Caco-2 (cell line): ENCODE measurements around the gene CCDC116. TPM values are rescaled to one million over a fixed set of nuclear protein-coding genes. Genes with fewer than 3 reads are reported as not detected.
"Not testable (repeated sequence)": the region's sequence is repeated elsewhere in the genome, so short reads cannot be mapped to it uniquely, and the experiment has no call there.

ENCODE experiments used
- BruUV-seq: library from RNA; stranded (reverse); fragments of 400-500 nt; replicated peaks from 2 replicates; lab custom pipeline; 2021; lab: Mats Ljungman, UMichigan
- CTCF ChIA-PET: fragments of 300-600 bp; sonication (Branson Sonifier 250); formaldehyde crosslinking; loops from one replicate; lab custom pipeline; 2022; ENCODE audit warnings: antibody characterized with exemption; lab: Charles Lee
- POLR2A ChIA-PET: fragments of 300-600 bp; sonication (Branson Sonifier 250); formaldehyde crosslinking; loops from one replicate; lab custom pipeline; 2022; ENCODE audit warnings: antibody characterized with exemption; lab: Charles Lee
- DNase-seq, 2 experiments: peaks; one replicate each; pipeline versions ENCODE4 v3.0.0 to v3.0.0-alpha.2; 2020 to 2022
- H3K27me3 ChIP-seq: replicated peaks from 2 replicates; pipeline ENCODE4 v1.6.0; 2011; ENCODE audit warnings: low read length; ENCODE audit not compliant: control insufficient read depth, insufficient read depth
- H3K36me3 ChIP-seq: 2 replicates; pipeline ENCODE4 v1.5.1; 2011; ENCODE audit warnings: low read length; ENCODE audit not compliant: control insufficient read depth, insufficient read depth
- H3K4me1 ChIP-seq: fragments of 250-450 bp; sonication (Bioruptor Pico); 2 replicates; pipeline ENCODE4 v1.5.1; 2020; ENCODE audit warnings: mild to moderate bottlenecking
- H3K4me3 ChIP-seq: 2 replicates; pipeline ENCODE4 v1.5.1; 2011; ENCODE audit warnings: low read depth, mild to moderate bottlenecking, control low read depth, low read length
- H3K9me3 ChIP-seq: fragments of 250-450 bp; sonication (Bioruptor Pico); 2 replicates; pipeline ENCODE4 v1.5.1; 2020; ENCODE audit warnings: mild to moderate bottlenecking, moderate library complexity
- H3K27ac Mint-ChIP-seq: one replicate; pipeline ENCODE4 v1.8.0; 2022; ENCODE audit warnings: mixed read lengths; ENCODE audit not compliant: unreplicated experiment
- H3K27me3 Mint-ChIP-seq: one replicate; pipeline ENCODE4 v1.8.0; 2022; ENCODE audit warnings: mixed read lengths; ENCODE audit not compliant: insufficient read depth, unreplicated experiment
- H3K36me3 Mint-ChIP-seq: one replicate; pipeline ENCODE4 v1.8.0; 2022; ENCODE audit warnings: mild to moderate bottlenecking, mixed read lengths; ENCODE audit not compliant: insufficient read depth, unreplicated experiment
- H3K4me1 Mint-ChIP-seq: one replicate; pipeline ENCODE4 v1.8.0; 2022; ENCODE audit warnings: low read depth, mixed read lengths; ENCODE audit not compliant: unreplicated experiment
- H3K4me3 Mint-ChIP-seq: one replicate; pipeline ENCODE4 v1.8.0; 2022; ENCODE audit warnings: mild to moderate bottlenecking, moderate library complexity, mixed read lengths; ENCODE audit not compliant: unreplicated experiment
- H3K9me3 Mint-ChIP-seq: one replicate; pipeline ENCODE4 v1.8.0; 2022; ENCODE audit warnings: mixed read lengths; ENCODE audit not compliant: unreplicated experiment
- intact Hi-C: fragments of 100-400 bp; cut with micrococcal nuclease; formaldehyde crosslinking; loops from one replicate; pipeline ENCODE4 v1.10.0; 2022; ENCODE audit not compliant: unreplicated experiment
- total RNA-seq: library from RNA; stranded (reverse); gene quantifications from 2 replicates; pipeline ENCODE4 v1.2.3, GENCODE V29; 2022
- TF ChIP-seq, protein P1 (sequence below), 2 experiments: fragments of 200-600 bp in 1 of 2; IDR thresholded peaks; 1 replicate in 1 of 2; 2 replicates in 1 of 2; pipeline versions ENCODE4 v1.5.1 to v1.8.0; 2011 to 2022; ENCODE audit warnings: antibody characterized with exemption in 1 of 2, control low read depth in 1 of 2, inconsistent platforms in 1 of 2, low read depth in 1 of 2, low read length in 1 of 2, mild to moderate bottlenecking in 1 of 2, moderate library complexity in 1 of 2; ENCODE audit not compliant: insufficient read depth in 1 of 2, severe bottlenecking in 1 of 2, unreplicated experiment in 1 of 2

CCDC116 gene
- total RNA-seq, 1 experiment from 2014 or later = not detected

GRCh38 chr22:21605887-21606564, 26.5 kb upstream of the CCDC116 start:
- no peaks in the 10 kb centered on the region for H3K9me3 Mint-ChIP-seq
- DNase-seq = no peak
- ChIA-PET CTCF (interaction anchor here (1.1 kb wide), 1 partner anchor 35 kb away, joined by 3 read pairs; no protein-coding TSS in a partner anchor), POLR2A (no interaction called here)
- no peak overlapping the region for H3K4me3 Mint-ChIP-seq
- H3K27me3 Mint-ChIP-seq = no peaks in the 10 kb centered on the region
- no peaks in the 10 kb centered on the region for H3K4me1 Mint-ChIP-seq
- BruUV-seq = no TSS peak
- Histone ChIP-seq H3K4me3 (no peak overlapping the region), H3K9me3 (no peaks in the 10 kb centered on the region), H3K4me1 (no peaks in the 10 kb centered on the region), H3K27me3 (no peaks in the 10 kb centered on the region), H3K36me3 (peaks cover 1% of the 10 kb centered on the region)
- intact Hi-C loops = no loop called here
- H3K27ac Mint-ChIP-seq = no peak overlapping the region
- peaks cover 48% of the 10 kb centered on the region for H3K36me3 Mint-ChIP-seq
- TF ChIP-seq, protein P1, sequence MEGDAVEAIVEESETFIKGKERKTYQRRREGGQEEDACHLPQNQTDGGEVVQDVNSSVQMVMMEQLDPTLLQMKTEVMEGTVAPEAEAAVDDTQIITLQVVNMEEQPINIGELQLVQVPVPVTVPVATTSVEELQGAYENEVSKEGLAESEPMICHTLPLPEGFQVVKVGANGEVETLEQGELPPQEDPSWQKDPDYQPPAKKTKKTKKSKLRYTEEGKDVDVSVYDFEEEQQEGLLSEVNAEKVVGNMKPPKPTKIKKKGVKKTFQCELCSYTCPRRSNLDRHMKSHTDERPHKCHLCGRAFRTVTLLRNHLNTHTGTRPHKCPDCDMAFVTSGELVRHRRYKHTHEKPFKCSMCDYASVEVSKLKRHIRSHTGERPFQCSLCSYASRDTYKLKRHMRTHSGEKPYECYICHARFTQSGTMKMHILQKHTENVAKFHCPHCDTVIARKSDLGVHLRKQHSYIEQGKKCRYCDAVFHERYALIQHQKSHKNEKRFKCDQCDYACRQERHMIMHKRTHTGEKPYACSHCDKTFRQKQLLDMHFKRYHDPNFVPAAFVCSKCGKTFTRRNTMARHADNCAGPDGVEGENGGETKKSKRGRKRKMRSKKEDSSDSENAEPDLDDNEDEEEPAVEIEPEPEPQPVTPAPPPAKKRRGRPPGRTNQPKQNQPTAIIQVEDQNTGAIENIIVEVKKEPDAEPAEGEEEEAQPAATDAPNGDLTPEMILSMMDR (IDR thresholded peaks at IDR 0.05; ENCODE audit: insufficient read depth in 1 of 2, low read depth in 1 of 2, low read length in 1 of 2, severe bottlenecking in 1 of 2, unreplicated experiment in 1 of 2) = no peak

GRCh38 chr22:21606775-21607174, 25.8 kb upstream of the CCDC116 start:
- Mint-ChIP-seq H3K27ac (peak overlapping the region; percentile 53), H3K4me3 (no peak overlapping the region), H3K36me3 (peaks cover 48% of the 10 kb centered on the region), H3K4me1 (no peaks in the 10 kb centered on the region), H3K9me3 (no peaks in the 10 kb centered on the region), H3K27me3 (no peaks in the 10 kb centered on the region)
- BruUV-seq = no TSS peak
- Histone ChIP-seq H3K27me3 (no peaks in the 10 kb centered on the region), H3K4me3 (no peak overlapping the region), H3K4me1 (no peaks in the 10 kb centered on the region), H3K36me3 (peaks cover 3% of the 10 kb centered on the region), H3K9me3 (no peaks in the 10 kb centered on the region)
- CTCF ChIA-PET = interaction anchor here (1.1 kb wide), 1 partner anchor 35 kb away, joined by 3 read pairs; no protein-coding TSS in a partner anchor
- POLR2A ChIA-PET = no interaction called here
- no peak for DNase-seq
- intact Hi-C loops = no loop called here
- TF ChIP-seq, protein P1 (IDR thresholded peaks at IDR 0.05; ENCODE audit: insufficient read depth in 1 of 2, low read depth in 1 of 2, low read length in 1 of 2, severe bottlenecking in 1 of 2, unreplicated experiment in 1 of 2) = no peak

DNA sequence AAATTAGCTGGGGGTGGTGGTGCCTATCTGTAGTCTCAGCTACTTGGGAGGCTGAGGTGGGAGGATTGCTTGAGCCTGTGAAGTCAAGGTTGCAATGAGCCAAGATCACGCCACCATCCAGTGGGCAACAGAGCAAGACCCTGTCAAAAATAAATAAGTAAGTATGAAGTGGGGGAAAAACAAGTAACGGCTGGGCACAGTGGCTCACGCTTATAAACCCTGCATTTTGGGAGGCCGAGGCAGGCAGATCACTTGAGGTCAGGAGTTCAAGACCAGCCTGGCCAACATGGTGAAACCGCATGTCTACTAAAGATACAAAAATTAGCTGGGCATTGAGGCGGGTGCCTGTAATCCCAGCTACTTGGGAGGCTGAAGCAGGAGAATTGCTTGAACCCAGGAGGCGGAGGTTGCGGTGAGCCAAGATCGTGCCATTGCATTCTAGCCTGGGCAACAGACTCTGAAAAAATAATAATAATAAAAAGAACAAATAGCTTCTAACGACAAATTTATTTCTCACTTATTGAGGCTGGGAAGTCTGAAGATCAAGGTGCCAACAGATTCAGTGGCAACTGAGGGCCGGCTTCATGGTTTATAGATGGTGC, 22.9 kb upstream of the CCDC116 start:
- POLR2A ChIA-PET = not testable (repeated sequence)

More for the DNA sequence above, 22.9 kb upstream of the CCDC116 start:
- H3K36me3 ChIP-seq, intact Hi-C loops, H3K27me3 Mint-ChIP-seq, H3K9me3 Mint-ChIP-seq, H3K4me3 Mint-ChIP-seq, H3K27ac Mint-ChIP-seq, H3K4me3 ChIP-seq, BruUV-seq, H3K27me3 ChIP-seq, H3K9me3 ChIP-seq, DNase-seq, H3K4me1 ChIP-seq, H3K4me1 Mint-ChIP-seq: not testable (repeated sequence)
- CTCF ChIA-PET = interaction anchor here (0.6 kb wide), 1 partner anchor 13 kb away, joined by 3 read pairs; no protein-coding TSS in a partner anchor
- peaks cover 60% of the 10 kb centered on the region for H3K36me3 Mint-ChIP-seq
